Upper lobe of left lung (tissue), 4 donors: ENCODE results near the gene MYNN.
"Not testable (repeated sequence)": the region's sequence is repeated elsewhere in the genome, so short reads cannot be mapped to it uniquely, and the experiment has no call there.

Source experiments
- CTCF ChIP-seq, 6 experiments: fragments of 450-650 bp in 4 of 6; fragments of 200-600 bp in 2 of 6; sonication (generic) in 2 of 6; IDR thresholded peaks; one replicate each; pipeline ENCODE4 v1.5.1; 2016 to 2019; ENCODE audit warnings: antibody characterized with exemption in 6 of 6
- POLR2A ChIP-seq, 4 donors: fragments of 450-650 bp; IDR thresholded peaks; one replicate each; pipeline ENCODE4 v1.5.1; 2016 to 2017; ENCODE audit warnings: antibody characterized with exemption in 4 of 4, mild to moderate bottlenecking in 2 of 4
- POLR2AphosphoS5 ChIP-seq, 2 donors: sonication (generic); formaldehyde crosslinking; IDR thresholded peaks; one replicate each; pipeline ENCODE4 v1.5.1; 2017; ENCODE audit warnings: antibody characterized with exemption in 2 of 2

- TF ChIP-seq POLR2A, CTCF, POLR2AphosphoS5 (IDR thresholded peaks at IDR 0.05): not testable (repeated sequence)
Measured at GRCh38 chr3:169731857-169732256, 41.3 kb upstream of the MYNN start.
